ENCODE data around the gene CUTA.

CUTA gene, protein sequence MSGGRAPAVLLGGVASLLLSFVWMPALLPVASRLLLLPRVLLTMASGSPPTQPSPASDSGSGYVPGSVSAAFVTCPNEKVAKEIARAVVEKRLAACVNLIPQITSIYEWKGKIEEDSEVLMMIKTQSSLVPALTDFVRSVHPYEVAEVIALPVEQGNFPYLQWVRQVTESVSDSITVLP

DNA sequence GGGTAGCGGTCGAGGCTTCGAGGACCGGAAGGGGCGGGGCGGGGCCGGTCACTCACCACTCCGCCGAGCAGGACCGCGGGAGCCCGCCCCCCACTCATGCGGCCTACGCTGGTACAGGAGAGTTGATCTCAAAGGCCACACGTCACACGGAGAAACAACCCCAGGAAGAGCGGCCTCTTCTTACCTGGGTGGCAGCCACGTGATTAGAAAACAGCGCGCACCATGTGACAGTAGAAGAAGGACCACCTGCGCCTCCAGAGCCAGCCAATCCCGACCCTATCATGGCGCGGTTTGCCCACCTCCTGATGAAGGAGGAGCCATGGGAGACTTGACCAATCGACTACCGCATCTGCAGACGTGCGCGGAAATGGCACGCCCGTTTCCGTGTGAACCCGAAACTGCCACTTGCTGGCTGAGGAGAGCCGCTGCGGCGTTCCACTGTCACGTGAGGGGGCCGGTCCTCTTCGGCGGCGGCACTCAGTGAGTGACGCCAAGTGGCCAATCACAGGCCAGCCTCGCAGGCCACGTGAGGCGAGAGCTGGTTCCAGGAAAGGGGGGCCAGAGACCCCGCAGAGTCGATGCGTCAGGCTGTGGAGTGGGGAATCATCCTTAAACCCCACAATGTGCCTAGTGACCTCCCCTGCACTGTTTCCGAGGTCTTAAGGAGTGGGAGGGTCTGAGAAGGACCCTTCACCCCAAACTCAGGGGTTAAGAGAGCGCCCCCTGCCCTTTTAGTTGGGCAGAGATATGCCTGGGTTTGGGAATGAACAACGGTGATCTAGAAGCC lies at the start of gene CUTA:
Gene CUTA, minus strand, starts transcription at position 205 of the 787 bp plus-strand sequence. Its CDS starts 107 bp downstream, at position 98.
- DNase-seq, result peak; percentile 98

DNA sequence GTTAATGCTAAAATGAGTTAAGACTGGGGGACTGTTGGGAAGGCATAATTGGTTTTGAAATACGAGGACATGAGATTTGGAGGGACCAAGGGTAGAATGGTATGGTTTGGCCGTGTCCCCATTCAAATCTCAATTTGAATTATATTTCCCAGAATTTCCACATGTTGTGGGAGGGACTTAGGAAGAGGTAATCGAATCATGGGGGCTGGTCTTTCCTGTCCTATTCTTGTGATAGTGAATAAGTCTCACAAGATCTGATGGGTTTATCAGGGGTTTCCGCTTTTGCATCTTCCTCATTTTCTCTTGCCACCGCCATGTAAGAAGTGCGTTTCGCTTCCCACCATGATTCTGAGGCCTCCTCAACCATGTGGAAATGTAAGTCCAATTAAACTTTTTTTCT lies 49.2 kb upstream of the CUTA start:
- DNase-seq, result no peak

DNA sequence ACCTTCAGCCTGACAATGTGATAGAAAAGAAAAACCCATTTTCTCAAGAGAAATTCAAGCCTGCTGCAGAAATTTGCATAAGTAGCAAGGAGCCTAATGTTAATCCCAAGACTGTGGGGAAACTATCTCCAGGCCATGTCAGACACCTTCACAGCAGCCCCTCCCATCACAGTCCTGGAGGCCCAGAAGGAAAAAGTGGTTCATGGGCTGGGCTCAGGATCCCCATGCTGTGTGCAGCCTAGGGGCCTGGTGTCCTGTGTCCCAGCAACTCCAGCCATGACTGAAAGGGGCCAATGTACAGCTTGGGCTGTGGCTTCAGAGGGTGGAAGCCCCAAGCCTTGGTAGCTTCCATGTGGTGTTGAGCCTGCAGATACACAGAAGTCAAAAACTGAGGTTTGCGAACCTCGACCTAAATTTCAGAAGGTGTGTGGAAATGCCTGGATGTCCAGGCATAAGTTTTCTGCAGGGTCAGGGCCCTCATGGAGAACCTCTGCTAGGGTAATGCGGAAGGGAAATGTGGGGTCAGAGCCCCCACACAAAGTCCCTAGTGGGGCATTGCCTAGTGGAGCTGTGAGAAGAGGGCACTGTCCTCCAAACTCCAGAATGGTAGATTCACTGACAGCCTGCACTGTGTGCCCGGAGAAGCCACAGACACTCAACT lies 48.3 kb upstream of the CUTA start:
- DNase-seq, result no peak

DNA sequence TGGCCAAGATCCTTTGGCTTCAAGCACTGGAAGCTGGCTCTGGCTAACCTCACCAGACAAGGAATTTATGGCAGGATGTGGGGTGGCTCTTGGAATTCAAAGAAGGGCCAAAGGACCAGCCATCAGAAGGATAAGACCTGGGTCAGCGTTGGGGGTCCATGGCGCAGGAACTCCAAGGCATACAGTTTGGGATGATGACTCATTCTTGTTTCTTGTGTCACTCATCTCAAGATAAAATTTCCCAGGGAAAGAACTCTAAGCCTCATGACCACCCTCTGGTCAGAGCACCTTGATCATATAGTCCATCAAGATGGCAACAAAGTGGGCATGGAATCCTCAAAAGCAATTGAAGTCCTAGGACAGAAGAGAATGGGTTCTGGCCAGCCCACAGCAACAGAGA lies 41.3 kb upstream of the CUTA start:
- no peak for DNase-seq

DNA sequence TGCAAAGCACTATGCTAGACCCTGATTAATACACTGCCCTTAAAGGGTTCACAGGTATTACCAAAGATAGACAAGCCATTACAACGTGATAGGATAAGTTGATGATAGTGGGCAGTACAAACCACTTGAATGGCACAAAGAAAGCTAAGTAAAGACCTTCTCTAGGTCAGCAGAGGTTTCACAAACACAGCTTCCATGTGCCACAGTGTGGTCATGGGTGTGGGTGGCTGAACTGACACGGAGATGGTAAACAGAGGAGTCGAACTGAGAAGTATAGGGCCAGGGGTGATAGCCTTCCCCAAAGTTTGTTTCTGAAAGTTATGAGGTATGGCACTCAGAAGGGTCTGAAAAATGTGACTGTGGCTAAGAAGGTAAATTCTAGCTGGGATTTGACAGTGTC lies 40.8 kb upstream of the CUTA start:
- no peak for DNase-seq

DNA sequence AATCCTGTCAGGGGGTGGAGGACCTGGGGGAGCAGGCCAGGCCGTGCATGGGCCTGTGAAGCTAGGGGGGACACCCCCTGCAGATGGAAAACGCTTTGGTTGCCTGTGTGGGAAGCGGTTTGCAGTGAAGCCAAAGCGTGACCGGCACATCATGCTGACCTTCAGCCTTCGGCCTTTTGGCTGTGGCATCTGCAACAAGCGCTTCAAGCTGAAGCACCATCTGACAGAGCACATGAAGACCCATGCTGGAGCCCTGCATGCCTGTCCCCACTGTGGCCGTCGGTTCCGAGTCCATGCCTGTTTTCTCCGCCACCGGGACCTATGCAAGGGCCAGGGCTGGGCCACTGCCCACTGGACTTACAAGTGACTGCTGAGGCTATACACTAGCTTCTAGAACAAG lies 38.2 kb upstream of the CUTA start:
- no peak for DNase-seq

DNA sequence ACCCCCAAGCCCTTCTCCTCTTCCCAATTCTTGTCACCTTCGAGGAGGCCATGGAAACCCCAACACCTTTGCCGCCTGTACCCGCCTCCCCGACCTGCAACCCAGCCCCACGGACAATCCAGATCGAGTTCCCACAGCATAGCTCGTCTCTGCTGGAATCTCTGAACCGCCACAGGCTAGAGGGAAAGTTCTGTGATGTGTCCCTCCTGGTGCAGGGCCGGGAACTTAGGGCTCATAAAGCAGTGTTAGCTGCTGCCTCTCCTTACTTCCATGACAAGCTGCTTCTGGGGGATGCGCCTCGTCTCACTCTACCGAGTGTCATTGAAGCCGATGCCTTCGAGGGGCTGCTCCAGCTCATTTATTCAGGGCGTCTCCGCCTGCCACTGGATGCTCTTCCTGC lies 37.1 kb upstream of the CUTA start:
- no peak for DNase-seq

DNA sequence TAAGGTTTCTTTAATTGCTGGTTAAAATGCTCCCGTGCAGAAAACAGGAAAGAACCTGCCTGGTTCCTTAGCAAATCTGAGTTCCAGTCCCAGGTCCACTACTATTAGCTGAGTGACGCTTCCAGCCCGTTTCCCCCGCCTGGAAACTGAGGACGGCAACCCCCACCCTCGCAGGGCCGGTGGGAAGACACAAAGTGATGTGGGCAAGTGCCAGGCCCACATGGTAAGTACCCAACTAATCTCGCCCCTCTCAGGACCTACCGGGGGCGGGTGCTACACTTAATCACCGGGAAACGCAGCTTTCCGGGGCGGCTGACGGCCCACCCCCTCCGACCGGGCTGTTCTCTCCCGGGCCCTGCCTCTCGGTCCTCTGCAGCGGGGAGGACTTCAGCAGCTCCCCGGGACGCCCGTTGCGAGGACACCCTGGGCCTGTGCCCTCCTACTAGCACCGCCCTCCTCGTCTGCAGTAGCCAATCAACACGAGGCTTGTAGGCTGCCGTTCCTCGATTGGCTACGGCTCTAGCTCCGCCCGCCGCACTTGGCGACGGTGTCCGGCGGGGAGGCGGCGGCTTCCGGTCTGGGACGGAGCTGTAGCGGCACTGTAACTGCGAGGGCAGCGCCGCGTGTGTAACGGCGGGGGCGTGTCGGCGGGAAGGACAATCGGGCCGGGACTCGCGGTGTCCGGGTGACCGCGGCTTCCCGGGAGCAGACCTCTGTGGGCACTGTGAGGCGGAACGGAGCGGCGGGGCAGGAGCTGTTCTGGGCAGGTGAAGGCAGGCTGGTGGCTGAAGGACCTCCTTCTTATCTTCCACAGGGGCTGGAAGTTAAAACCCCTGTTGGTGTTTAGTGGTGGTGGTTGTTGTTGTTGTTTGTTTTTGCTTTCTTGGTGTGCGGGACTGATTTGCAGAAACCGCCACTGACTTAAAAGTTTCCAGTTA lies 36.4 kb upstream of the CUTA start, which contains the start of gene ZBTB9:
Gene ZBTB9, plus strand, starts transcription at position 568 of the 938 bp plus-strand sequence. CDS start 525 bp downstream, outside the sequence.
- peak; percentile 92 for DNase-seq

DNA sequence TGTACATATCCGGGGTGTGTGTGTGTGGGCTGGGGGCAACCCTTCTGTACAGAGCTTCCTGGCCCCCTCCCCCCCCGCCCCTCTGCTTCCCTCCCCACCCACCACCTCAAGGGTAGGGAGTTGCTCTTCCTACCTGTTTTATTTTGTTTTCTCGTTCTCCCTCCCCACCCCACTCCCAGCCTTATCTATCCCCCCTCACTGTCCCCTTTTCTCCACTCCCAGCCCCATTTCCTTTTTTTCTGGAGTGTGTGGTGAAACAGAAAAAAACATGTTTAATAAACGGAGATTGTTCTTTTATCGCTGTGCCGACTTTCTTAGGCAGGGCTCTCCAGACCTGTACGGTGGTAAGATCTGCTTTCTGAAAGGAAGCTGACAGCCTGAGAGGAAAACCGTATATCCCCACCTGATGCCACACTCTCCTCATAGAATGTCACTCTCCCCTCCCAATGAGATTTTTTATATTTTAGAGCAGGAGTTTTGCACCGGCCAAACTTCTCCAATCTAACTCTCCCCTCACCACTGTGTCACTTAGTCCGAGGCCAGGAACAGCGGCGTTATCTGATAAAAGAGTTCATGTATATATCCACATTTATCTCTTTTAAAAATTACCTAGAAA lies 35.6 kb upstream of the CUTA start:
- no peak for DNase-seq

DNA sequence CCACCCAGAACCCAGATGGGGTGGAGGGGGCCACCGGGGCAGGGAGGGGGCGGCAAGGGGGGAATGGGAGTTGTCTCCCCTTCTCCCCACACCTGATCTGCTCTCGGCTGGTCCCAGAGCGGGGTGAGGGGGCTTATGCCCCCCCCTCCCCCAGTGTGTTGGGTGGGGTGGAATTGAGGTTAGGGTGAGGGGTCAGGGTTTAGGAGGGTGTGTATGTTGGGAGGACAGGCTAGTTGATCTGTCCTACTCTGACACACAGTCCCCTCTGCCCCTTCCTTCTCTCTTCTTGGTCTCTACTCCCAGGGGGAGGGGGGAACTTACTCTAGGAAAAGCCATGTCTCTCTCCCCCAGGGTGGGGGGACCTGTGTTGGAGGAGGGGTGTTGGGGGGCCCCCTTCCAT lies 34.6 kb upstream of the CUTA start:
- no peak for DNase-seq

DNA sequence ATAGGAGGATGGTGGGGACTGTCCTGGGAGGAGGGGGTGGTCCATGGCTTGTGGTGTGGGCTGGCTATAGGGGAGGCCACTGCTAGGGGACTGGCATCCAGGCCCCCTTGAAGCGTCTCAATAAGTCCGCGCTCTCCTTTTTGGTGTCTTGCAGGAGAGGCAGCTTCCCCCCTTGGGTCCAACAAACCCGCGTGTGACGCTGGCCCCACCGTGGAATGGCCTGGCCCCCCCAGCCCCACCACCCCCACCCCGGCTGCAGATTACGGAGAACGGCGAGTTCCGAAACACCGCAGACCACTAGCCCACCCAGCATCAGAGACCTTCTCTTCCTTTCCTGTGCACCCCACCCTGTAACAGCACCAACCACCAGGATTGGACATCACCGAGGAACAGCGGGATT lies 33.7 kb upstream of the CUTA start:
- no peak for DNase-seq

DNA sequence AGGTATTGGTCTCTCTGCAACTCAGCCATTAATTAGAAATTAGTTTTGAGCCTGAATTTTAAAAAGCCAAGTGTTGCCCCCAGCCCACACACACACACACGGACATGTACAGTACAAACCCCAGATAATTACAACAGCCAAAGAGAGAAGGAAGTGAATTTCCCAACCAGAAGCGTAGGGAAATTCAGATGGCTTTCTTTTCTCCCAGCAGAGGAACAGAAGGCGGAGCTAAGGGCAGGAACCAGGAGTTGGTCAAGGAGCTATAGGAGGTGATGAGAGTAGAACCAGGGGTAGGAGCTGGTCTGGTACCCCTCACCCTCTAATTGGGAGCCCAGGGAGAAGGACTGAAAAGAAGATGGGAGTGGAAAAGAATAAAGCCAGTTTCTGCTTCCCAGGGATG lies 32.5 kb upstream of the CUTA start:
- DNase-seq, result no peak

DNA sequence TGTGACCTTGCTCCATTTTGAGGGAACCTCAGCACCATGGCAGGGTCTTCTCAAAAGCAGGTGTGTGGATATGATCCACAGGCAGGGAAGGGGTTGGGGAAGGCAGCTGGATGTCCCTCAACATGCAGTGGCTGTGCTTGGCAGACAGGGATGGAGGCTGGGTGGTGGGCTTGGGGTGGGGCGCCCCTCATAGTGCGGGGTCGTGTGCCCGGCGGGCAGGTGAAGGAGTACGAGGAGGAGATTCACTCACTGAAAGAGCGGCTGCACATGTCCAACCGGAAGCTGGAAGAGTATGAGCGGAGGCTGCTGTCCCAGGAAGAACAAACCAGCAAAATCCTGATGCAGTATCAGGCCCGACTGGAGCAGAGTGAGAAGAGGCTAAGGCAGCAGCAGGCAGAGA lies 28.4 kb upstream of the CUTA start:
- DNase-seq, result no peak

DNA sequence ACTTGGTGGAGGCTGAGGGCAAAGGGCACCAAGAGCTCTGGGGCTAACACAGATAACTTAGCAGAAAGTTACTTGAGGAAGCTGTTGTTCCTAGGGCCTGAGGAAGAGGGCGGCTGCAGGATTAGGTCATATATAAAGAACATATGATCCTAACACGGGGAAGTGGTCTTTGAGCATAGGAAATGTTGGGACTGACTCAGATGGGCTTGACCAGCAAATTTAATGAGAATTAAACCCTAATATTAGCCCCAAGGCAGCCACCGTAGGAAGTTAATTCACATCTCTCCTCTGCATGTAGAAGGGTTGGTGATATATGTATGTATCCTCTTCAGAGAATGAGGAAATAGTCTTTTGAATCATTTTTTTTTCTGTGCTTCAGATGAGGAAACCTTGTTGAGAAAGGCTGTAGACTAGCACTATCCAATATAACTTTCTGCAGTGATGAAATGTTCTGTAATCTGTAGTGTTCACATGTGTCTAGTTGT lies 27.3 kb upstream of the CUTA start:
- no peak for DNase-seq

DNA sequence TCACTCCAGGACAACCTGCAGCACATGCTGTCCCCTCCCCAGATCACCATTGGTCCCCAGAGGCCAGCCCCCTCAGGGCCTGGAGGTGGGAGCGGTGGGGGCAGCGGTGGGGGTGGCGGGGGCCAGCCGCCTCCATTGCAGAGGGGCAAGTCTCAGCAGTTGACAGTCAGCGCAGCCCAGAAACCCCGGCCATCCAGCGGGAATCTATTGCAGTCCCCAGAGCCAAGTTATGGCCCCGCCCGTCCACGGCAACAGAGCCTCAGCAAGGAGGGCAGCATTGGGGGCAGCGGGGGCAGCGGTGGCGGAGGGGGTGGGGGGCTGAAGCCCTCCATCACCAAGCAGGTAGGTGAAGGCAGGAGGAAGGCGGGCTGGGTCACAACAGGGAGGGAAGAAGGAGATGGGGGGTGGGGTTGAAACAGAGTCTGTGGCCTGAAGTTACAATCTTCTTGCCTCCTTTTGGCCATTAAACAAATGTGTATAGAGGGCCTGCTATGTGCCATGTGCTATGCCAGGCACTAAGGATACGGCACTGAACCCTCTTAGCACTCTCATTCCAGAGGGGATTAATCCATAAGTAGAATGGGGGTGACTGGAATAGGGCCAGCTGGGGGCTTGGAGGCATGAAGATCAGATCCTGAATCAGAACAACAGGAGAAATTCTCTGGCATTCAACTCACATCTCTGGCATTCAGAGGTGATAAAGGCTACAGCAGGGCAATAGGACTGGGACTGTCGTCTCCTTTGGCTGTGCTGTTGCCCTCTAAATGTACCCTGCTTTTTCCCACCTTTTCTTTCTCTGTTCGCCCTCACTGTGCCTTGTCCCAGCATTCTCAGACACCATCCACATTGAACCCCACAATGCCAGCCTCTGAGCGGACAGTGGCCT lies 26.0 kb upstream of the CUTA start:
- DNase-seq, result no peak

DNA sequence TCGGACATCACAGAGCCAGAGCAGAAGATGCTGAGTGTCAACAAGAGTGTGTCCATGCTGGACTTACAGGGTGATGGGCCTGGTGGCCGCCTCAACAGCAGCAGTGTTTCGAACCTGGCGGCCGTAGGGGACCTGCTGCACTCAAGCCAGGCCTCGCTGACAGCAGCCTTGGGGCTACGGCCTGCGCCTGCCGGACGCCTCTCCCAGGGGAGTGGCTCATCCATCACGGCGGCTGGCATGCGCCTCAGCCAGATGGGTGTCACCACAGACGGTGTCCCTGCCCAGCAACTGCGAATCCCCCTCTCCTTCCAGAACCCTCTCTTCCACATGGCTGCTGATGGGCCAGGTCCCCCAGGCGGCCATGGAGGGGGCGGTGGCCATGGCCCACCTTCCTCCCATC lies 25.1 kb upstream of the CUTA start:
- DNase-seq, result no peak

DNA sequence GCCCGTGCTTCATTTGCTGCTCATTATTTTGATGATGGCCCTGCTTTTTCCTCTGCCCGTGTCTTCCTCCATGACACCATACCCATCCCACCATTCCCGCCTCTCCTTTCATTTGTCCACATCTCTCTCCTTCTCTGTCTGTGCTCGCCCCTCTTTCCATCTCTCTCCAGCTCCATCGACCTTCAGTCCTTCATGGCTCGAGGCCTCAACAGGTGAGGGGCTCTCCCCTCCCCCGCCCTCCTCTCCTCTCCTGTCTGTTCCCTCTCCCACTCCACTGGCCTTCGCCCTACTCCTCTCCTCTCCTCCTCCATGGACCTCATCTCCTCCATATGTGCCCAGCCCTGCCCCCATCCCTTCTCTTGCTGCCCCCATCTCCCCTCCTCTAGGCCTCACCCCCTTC lies 24.4 kb upstream of the CUTA start:
- DNase-seq, result no peak

DNA sequence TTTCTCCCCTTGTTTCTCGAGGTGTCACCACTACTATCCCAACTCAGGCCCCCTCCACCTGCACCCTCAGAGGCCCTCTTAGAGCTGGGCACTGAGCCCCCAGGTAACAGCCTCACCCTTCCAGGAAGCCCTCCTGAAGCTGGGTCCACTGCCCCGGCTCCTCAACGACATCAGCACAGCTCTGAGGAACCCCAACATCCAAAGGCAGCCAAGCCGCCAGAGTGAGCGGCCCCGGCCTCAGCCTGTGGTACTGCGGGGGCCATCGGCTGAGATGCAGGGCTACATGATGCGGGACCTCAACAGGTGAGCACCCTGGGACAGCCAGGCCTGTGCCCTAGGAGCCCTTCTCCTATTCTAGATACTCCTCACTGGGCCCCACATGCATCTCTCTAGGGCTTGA lies 23.6 kb upstream of the CUTA start:
- no peak for DNase-seq

DNA sequence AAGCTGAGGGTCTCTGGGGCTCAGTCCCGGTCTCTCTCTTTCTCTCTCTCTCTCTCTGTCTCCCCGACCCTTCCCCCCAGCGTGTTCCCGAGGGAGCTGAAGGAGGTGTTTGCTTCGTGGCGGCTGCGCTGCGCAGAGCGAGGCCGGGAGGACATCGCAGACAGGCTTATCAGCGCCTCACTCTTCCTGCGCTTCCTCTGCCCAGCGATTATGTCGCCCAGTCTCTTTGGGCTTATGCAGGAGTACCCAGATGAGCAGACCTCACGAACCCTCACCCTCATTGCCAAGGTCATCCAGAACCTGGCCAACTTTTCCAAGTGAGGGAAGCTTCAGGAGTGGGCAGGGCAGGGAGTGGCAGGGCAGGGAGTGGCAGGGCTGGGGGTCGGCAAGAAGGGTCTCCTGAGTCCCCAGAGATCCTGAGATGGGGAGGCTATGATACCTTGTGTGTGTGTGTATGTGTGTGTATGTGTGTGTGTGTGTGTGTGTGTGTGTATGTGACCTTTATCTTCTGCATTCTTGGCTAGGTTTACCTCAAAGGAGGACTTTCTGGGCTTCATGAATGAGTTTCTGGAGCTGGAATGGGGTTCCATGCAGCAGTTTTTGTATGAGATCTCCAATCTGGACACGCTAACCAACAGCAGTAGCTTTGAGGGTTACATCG lies 22.9 kb upstream of the CUTA start:
- DNase-seq, result no peak

DNA sequence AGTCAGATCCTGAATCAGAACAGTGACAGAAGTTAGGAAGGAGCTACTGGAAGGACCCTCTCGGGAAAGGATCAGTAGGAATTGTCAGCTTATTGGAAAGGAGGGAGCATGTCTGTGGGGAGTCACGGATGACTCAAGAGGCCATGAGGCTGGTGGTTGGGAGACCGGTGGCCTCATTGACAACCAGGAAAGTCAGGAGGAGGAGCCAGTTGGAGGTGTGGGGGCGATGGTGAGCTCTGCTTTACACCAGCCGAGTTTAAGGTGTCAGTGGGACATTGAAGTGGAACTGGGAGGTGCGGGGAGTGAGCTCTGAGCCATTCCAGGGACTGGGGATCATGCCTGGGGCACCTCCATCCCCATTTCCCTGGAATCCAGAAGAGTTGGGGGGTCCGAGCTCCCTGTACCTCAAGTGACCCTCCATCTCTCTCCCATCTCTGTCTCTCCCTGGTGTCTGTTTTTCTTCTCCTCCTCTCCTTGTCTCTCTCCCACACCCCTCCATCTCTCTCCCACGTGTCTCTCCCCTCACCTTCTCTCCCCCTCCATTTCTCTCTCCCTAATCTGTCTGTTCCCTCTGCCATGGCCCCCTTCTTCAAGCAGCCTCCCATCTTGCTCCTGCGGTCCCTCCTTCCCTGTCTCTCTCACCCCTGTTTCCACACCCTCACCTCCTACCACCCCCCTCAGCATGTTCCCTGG lies 22.2 kb upstream of the CUTA start:
- no peak for DNase-seq

All from activated effector memory CD4-positive, alpha-beta T cell treated with Interleukin-2 at 50 U/mL for 16 hours (primary cell).